GM12865 (cell line): ENCODE results near the gene CIB2.

Experiments used
- DNase-seq: peaks from one replicate; pipeline ENCODE4 v3.0.0; 2010; ENCODE audit warnings: low read depth
- H3K4me3 ChIP-seq: 2 replicates; pipeline ENCODE4 v1.5.1; 2011; ENCODE audit warnings: mild to moderate bottlenecking, low read depth, low read length, control low read depth
- TF ChIP-seq, protein P1 (sequence below): IDR thresholded peaks from 2 replicates; pipeline ENCODE4 v1.5.1; 2011; ENCODE audit warnings: low read length, control low read depth, low read depth, inconsistent platforms; ENCODE audit not compliant: insufficient read depth; ENCODE audit errors: missing control alignments

CIB2 gene

DNA sequence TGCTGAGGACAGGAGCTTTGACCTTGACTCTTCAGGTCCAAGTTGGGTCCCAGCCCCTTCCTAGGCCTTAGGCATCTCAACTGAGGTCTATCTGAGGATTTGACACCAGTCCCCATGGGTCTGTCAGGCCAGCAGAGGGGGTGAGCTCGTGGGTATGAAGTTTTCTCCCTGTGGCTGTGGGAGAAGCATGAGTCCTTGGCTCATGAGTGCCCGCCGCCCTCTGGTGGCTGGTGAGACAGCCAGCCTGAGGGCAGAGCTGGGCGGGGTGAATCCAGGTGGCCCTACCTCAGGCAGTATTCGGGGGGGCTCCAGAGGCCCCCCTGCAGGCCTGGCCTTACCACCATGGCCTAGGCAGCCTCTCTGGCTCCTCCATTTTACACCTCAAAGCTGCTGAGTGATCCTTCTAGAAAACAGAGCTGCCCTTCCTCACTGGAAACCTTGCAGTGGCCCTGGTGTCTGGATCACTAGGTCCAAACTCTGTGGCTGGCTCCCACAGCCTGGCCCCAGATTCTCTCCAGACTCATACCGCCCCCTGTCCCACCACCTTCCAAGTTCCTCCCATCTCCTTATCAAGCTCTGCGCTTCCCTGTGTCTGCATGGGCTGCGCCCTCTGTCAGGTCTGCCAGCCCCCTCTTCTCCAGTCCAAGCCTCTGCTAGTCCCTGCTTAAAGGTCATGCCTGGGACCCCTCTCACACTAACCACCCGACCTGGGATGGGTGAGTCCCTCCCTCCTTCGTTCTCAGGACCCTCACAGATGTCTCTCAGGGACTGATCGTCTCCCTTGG lies 22.8 kb downstream of the CIB2 start:
- no peak overlapping the region for H3K4me3 ChIP-seq
- TF ChIP-seq, protein P1, sequence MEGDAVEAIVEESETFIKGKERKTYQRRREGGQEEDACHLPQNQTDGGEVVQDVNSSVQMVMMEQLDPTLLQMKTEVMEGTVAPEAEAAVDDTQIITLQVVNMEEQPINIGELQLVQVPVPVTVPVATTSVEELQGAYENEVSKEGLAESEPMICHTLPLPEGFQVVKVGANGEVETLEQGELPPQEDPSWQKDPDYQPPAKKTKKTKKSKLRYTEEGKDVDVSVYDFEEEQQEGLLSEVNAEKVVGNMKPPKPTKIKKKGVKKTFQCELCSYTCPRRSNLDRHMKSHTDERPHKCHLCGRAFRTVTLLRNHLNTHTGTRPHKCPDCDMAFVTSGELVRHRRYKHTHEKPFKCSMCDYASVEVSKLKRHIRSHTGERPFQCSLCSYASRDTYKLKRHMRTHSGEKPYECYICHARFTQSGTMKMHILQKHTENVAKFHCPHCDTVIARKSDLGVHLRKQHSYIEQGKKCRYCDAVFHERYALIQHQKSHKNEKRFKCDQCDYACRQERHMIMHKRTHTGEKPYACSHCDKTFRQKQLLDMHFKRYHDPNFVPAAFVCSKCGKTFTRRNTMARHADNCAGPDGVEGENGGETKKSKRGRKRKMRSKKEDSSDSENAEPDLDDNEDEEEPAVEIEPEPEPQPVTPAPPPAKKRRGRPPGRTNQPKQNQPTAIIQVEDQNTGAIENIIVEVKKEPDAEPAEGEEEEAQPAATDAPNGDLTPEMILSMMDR: peak; percentile 91
- DNase-seq: peak; percentile 92

DNA sequence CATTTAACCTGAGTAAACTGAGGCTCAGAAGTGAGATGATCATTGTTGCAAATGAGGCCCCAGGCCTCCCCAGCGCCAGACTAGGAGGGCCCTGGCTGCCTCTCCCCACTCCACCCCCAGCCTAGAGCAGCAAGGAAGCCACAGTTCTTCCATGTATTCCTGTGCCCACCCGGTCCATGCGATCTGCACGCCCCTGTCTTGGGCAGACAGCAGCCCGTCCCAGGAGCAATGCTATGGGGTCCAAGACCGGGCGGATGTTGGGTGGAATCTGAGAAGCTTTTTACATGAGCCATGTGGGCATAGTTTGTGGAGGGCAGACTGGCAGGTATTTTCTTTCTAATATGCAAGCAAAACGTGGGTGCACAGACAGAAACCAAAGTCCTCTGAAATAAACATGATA lies 23.8 kb downstream of the CIB2 start:
- no peak for DNase-seq
- H3K4me3 ChIP-seq: no peak overlapping the region
- TF ChIP-seq, protein P1: no peak

DNA sequence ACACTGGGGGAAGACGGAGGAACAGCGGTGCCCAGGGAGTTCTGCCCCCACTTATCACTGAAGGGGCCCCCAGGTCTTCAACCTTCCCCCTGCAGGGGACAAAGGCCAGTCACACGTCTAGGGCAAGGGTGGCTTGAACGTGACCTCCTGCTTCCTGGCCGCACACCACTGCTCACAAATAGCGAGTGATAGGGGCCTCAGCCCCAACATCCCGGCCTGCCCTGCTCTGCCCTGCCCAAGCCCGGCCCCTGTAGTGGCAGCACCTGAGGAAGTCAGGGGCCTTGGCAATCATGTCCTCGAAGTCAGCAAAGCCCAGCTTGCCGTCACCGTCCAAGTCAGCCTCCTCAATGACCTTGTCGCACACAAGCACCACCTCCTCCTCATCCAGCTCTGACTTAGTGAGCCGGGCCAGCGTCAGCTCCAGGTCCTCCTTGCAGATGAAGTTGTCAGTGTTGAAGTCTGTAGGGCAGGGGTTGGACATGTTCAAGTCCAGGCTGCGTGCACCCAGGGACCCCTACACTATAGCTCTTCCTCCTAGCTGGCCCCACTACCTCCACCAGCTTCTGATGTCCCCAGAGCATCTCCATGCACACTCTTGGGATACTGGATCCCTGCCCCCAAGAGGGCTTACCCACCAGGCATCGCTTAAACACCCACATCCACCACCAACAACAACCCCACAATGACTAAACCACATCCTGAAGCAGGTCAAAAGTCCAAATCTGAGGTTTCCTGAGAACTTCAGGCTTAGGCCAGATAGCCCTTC lies 25.6 kb downstream of the CIB2 start:
- H3K4me3 ChIP-seq: no peak overlapping the region
- peak; percentile 48 for DNase-seq
- TF ChIP-seq, protein P1: no peak

DNA sequence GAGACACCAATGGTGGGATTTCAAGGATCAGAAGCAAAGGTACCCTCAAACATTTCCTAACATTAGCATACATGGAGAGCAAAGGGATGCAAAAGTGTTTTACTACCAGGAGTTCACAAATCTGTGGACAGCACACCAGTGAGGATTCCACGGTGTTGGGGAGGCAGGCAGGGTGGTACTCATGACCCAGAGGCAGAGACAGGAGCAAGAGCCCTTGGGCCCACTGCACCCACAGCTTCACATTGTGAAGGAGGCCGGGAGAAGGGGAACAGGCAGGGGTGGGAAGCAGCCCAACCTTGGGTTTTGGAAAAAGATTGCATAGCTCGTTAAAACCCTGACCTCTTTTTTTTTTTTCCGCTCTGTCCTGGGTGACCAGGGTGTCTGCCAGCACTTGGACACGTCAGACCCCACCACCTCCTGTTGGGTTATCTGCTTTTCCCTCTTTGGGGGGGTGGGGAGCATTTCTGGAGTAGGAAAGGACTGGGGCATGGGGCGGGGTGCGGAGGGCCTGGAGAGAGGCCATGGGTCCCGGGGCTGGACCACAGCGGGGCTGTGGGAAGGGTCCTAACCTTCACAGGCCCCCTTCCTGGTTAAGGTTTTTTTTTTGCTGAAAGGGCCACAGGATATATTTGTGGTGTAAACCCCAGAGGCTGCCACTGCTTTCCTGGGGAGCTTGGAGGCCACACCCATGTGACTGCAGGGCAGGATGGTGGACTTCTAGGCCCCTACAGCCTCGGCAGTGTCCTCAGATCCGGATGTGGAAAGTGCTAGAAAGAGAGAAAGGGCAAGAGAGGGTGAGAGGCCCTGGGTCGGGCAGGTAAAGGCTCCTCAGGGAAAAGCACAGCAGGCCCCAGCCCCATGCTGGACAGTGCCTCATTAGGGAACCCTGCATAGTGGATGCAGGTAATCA lies 26.4 kb downstream of the CIB2 start:
- DNase-seq: peak; percentile 33
- TF ChIP-seq, protein P1: no peak
- H3K4me3 ChIP-seq: no peak overlapping the region

DNA sequence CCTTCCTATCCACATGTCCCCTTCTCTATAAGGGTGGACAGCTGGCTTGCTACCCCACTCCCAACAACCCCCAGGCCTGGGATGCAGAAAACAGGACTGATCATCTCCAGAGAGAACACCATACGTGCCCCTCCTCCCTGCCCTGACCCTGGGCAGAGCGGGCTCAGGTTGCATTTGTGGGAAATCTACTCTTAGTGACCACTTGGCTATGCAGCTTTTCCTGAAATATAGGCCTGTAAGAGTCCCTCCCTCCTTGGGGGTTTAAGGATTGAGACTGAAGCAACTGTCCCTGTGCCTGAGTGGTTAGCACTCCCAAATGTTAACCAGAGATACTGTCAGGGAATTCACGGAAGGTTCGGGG lies 27.1 kb downstream of the CIB2 start:
- no peak overlapping the region for H3K4me3 ChIP-seq
- TF ChIP-seq, protein P1: no peak
- DNase-seq: no peak

DNA sequence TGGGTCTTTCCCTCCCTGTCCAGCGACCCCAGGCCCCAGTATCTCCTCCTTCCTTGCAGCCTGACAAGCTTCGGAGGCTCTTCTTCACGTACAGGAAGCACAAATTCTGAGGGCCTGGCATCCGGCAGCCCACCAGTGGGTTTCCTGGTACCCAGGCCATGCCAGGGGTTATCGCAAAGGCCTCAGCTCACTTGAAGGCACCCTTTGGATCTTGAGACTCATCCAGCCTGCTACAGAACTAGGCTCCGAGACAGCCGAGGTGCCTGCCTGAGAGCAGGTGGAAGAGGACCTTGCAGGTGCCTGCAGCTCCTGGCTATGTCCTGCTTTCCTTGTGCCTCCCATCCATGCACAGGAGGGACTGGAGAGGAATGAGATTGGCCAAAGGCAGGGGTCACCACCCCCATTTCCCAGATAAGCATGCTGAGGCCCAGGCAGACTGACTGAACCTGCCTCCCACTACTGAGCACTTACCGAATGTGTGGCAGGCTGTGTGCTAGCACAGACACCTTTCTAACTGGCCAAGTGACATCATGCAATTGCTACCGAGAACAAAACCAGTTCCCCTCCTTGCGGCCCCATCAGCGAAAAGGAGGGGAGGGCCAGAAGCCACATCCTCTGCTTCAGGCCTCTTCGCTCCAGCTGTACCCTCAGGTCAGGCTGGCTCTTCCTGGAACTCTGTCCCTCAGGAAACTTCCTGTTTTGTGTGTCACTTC lies 27.7 kb downstream of the CIB2 start:
- H3K4me3 ChIP-seq: no peak overlapping the region
- peak; percentile 92 for DNase-seq
- TF ChIP-seq, protein P1: no peak
